ENCODE data around the gene BRD4.
A peak's percentile ranks its signal among the peaks of the same experiment; 100 is the strongest.

Gene BRD4

GRCh38 chr19:15188851-15189250 is 143.5 kb downstream of the BRD4 start:
- DNase-seq, result no peak

- peak; percentile 54 for DNase-seq
Observed at GRCh38 chr19:15187026-15188007, 145.0 kb downstream of the BRD4 start.

All from hematopoietic multipotent progenitor cell treated with erythropoietin and hydrocortisone succinate and interleukin-3 and kit ligand, for 4 days (in vitro differentiated cells).